ENCODE results near the gene LHX1.

The LHX1 gene

DNA sequence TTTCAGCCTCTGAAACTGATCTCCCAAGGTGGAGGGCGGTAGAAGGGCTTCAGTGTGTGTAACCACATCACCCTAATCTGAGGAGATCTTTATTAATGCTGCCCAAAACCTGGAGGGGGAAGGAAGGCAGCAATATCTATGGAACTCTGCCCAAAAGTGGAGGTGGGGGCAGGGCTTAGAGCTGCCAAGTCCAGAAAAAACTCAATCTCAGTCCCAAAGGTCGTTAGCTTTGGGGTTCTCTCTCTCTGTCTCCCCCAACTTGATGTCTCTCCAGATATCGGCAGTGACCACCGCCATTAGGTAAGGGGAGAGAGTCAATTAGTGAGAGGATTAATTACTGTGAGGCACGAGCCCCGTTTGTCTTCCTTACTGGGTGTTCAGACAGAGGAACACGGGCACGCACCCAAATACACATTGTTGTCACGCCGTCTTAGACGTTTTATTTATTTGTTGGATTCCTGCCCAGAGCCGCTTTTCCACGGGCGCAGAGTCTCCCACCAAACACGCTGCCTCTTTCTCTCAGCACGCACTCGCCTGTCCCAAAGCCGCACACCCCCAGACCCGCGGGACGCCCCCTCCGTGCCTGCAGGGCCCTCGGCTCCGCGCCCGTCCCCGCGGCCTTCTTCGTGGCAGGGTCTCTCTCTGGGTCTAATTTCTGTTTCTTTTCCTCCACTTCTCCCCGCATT lies 5.4 kb upstream of the LHX1 start:
- DNase-seq (ENCODE audit: low spot score): no peak
- H3K27ac ChIP-seq (ENCODE audit: poor library complexity, severe bottlenecking): no peak overlapping the region
- TF ChIP-seq, protein P1, sequence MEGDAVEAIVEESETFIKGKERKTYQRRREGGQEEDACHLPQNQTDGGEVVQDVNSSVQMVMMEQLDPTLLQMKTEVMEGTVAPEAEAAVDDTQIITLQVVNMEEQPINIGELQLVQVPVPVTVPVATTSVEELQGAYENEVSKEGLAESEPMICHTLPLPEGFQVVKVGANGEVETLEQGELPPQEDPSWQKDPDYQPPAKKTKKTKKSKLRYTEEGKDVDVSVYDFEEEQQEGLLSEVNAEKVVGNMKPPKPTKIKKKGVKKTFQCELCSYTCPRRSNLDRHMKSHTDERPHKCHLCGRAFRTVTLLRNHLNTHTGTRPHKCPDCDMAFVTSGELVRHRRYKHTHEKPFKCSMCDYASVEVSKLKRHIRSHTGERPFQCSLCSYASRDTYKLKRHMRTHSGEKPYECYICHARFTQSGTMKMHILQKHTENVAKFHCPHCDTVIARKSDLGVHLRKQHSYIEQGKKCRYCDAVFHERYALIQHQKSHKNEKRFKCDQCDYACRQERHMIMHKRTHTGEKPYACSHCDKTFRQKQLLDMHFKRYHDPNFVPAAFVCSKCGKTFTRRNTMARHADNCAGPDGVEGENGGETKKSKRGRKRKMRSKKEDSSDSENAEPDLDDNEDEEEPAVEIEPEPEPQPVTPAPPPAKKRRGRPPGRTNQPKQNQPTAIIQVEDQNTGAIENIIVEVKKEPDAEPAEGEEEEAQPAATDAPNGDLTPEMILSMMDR (IDR thresholded peaks at IDR 0.05; ENCODE audit: poor library complexity, severe bottlenecking): no peak
- ATAC-seq (ENCODE audit: low read depth): no peak
- H3K4me3 ChIP-seq (ENCODE audit: severe bottlenecking): no peak overlapping the region
- H3K36me3 ChIP-seq (ENCODE audit: low read depth): no peaks in the 10 kb centered on the region
- no peaks in the 10 kb centered on the region for H3K9me3 ChIP-seq (ENCODE audit: severe bottlenecking)
- peaks cover 72% of the 10 kb centered on the region for H3K27me3 ChIP-seq (ENCODE audit: insufficient read depth, poor library complexity, severe bottlenecking)
- H3K4me1 ChIP-seq (ENCODE audit: insufficient read depth, poor library complexity, severe bottlenecking): no peaks in the 10 kb centered on the region

DNA sequence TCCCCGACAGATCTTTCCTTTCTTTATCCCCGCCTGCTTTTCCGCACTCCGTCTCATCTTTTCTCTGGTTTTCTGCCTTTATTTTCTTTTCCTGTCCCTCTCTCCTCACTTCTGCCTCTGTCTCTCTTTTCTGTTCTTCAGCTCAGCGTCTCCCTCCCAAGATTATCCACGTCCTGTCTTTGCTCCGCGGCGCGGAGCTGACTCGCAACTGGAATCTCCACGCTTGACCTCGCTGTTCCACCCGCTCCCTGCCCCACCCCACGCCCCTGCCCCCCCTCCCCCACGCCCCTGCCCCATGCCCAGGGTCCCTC lies 4.9 kb upstream of the LHX1 start:
- H3K4me1 ChIP-seq (ENCODE audit: insufficient read depth, poor library complexity, severe bottlenecking): no peaks in the 10 kb centered on the region
- no peaks in the 10 kb centered on the region for H3K36me3 ChIP-seq (ENCODE audit: low read depth)
- H3K4me3 ChIP-seq (ENCODE audit: severe bottlenecking): no peak overlapping the region
- no peak overlapping the region for H3K27ac ChIP-seq (ENCODE audit: poor library complexity, severe bottlenecking)
- no peak for DNase-seq (ENCODE audit: low spot score)
- ATAC-seq (ENCODE audit: low read depth): no peak
- peaks cover 77% of the 10 kb centered on the region for H3K27me3 ChIP-seq (ENCODE audit: insufficient read depth, poor library complexity, severe bottlenecking)
- TF ChIP-seq, protein P1 (IDR thresholded peaks at IDR 0.05; ENCODE audit: poor library complexity, severe bottlenecking): no peak
- no peaks in the 10 kb centered on the region for H3K9me3 ChIP-seq (ENCODE audit: severe bottlenecking)

DNA sequence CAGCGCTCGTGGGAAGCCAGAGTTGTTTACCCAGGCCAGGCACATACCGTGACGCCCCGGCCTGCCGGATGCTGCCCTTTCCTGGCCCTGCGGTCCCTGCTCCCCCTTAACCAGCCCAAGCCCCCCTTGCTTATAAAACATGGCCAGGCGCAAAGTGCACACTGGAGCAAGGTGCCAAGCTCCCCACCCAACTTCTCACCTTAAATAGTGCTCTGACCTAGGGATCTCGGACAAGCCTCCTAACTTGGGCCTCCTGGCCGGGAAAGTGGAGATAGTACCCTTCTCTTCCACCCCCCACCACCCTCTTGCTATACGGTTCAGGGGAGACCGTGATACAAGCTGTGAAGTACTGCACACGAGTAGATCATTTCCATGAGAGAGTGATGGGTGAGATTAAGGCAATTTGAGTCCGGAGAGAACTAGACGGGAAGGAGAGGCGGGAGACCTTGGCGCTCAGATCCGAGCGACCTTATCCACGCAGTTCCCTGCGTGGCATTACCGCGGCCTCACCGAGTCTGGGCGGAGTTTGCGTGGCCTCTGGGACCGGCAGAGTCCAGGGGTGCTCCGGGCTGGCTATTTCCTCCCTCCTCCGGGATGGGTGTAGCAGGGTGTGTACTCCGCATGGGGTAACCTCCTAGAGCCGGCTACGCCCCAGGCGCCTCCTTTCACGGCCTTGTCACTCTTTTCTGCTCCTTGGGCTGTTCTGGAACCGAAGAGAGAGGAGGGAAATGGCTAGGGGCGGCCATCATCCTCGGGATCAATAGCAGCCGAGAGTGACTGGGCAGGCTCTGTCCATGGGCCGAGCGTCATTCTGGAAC lies 4.4 kb upstream of the LHX1 start:
- H3K27me3 ChIP-seq (ENCODE audit: insufficient read depth, poor library complexity, severe bottlenecking): peaks cover 82% of the 10 kb centered on the region
- H3K9me3 ChIP-seq (ENCODE audit: severe bottlenecking): no peaks in the 10 kb centered on the region
- ATAC-seq (ENCODE audit: low read depth) (no peak), DNase-seq (ENCODE audit: low spot score) (no peak)
- H3K4me1 ChIP-seq (ENCODE audit: insufficient read depth, poor library complexity, severe bottlenecking): no peaks in the 10 kb centered on the region
- TF ChIP-seq, protein P1 (IDR thresholded peaks at IDR 0.05; ENCODE audit: poor library complexity, severe bottlenecking): no peak
- no peak overlapping the region for H3K27ac ChIP-seq (ENCODE audit: poor library complexity, severe bottlenecking)
- no peak overlapping the region for H3K4me3 ChIP-seq (ENCODE audit: severe bottlenecking)
- no peaks in the 10 kb centered on the region for H3K36me3 ChIP-seq (ENCODE audit: low read depth)

DNA sequence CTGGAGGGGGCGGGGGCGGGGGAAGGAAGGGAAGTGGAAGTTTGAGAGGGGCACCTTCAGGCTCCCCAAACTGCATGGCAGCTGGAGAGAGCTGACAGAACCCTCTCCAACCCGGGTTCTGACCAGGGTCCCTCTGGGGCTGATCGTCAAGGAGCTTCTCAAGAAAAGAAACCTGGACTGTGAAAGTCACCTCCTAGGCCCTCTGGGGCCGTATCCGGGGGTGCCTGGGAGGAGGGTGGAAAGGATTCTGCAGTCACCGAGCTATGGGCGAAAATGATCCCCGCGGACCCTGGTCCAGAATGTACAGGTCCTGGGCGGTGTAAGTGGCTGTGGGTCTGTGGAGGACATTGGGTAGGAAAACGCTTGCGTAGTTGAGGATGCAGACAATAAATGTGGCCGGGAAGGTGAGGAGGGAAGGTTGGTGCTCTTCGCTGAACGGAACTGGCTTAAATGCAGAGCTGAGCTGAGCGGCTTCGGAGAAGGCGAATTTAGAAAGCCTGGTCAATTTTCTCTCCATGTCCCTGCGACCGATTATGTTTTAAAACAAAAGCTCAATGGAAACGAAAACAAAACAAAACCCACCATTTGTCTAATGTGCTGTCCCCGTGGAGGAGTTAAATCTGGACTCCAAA lies 3.6 kb upstream of the LHX1 start:
- no peak overlapping the region for H3K4me3 ChIP-seq (ENCODE audit: severe bottlenecking)
- H3K4me1 ChIP-seq (ENCODE audit: insufficient read depth, poor library complexity, severe bottlenecking): no peaks in the 10 kb centered on the region
- no peak overlapping the region for H3K27ac ChIP-seq (ENCODE audit: poor library complexity, severe bottlenecking)
- ATAC-seq (ENCODE audit: low read depth): no peak
- H3K36me3 ChIP-seq (ENCODE audit: low read depth): no peaks in the 10 kb centered on the region
- H3K27me3 ChIP-seq (ENCODE audit: insufficient read depth, poor library complexity, severe bottlenecking): peaks cover 90% of the 10 kb centered on the region
- TF ChIP-seq, protein P1 (IDR thresholded peaks at IDR 0.05; ENCODE audit: poor library complexity, severe bottlenecking): no peak
- H3K9me3 ChIP-seq (ENCODE audit: severe bottlenecking): no peaks in the 10 kb centered on the region
- DNase-seq (ENCODE audit: low spot score): no peak

All from RWPE2 (cell line).